Trophoblast cell (in vitro differentiated cells and primary cell): ENCODE results near the gene WDR41.
"Not testable (repeated sequence)": the region's sequence is repeated elsewhere in the genome, so short reads cannot be mapped to it uniquely, and the experiment has no call there.

Source experiments
- DNase-seq, 2 donors: peaks; one replicate each; pipeline ENCODE4 v3.0.0-alpha.2; 2016
- H2AFZ ChIP-seq: 2 replicates; pipeline ENCODE4 v1.6.1; 2013; ENCODE audit warnings: low read length, moderate library complexity, mild to moderate bottlenecking; ENCODE audit not compliant: insufficient read depth, poor library complexity
- H2AK5ac ChIP-seq: 2 replicates; pipeline ENCODE4 v1.6.1; 2013; ENCODE audit warnings: mild to moderate bottlenecking, low read length
- H2BK120ac ChIP-seq: 2 replicates; pipeline ENCODE4 v1.6.1; 2013; ENCODE audit warnings: low read length, mild to moderate bottlenecking, moderate library complexity; ENCODE audit not compliant: insufficient read depth, poor library complexity
- H2BK12ac ChIP-seq: 2 replicates; pipeline ENCODE4 v1.6.1; 2013; ENCODE audit warnings: mild to moderate bottlenecking, low read length, moderate library complexity
- H2BK5ac ChIP-seq: 2 replicates; pipeline ENCODE4 v1.6.1; 2013; ENCODE audit warnings: low read length, low read depth, moderate library complexity, mild to moderate bottlenecking; ENCODE audit not compliant: poor library complexity
- H3K14ac ChIP-seq: 2 replicates; pipeline ENCODE4 v1.6.1; 2013; ENCODE audit warnings: mild to moderate bottlenecking, low read length
- H3K18ac ChIP-seq: 2 replicates; pipeline ENCODE4 v1.6.1; 2013; ENCODE audit warnings: mild to moderate bottlenecking, low read length
- H3K23ac ChIP-seq: 2 replicates; pipeline ENCODE4 v1.6.1; 2013; ENCODE audit warnings: low read length
- H3K27ac ChIP-seq: 2 replicates; pipeline ENCODE4 v1.5.1; 2013; ENCODE audit warnings: low read depth, mild to moderate bottlenecking, inconsistent platforms, low read length, moderate library complexity
- H3K27me3 ChIP-seq: 2 replicates; pipeline ENCODE4 v1.6.1; 2013; ENCODE audit warnings: inconsistent platforms, mild to moderate bottlenecking, low read length, moderate library complexity; ENCODE audit not compliant: insufficient read depth
- H3K36me3 ChIP-seq, 2 experiments: 1 replicate in 1 of 2; 2 replicates in 1 of 2; pipeline ENCODE4 v1.6.1; 2013; ENCODE audit warnings: low read length in 2 of 2, mild to moderate bottlenecking in 2 of 2, moderate library complexity in 1 of 2; ENCODE audit not compliant: insufficient read depth in 2 of 2, control insufficient read depth in 1 of 2
- H3K4ac ChIP-seq: 2 replicates; pipeline ENCODE4 v1.6.1; 2013; ENCODE audit warnings: low read depth, mild to moderate bottlenecking, low read length, moderate library complexity
- H3K4me1 ChIP-seq, 2 experiments: 1 replicate in 1 of 2; 2 replicates in 1 of 2; pipeline ENCODE4 v1.6.1; 2013; ENCODE audit warnings: low read length in 2 of 2, mild to moderate bottlenecking in 2 of 2, moderate library complexity in 1 of 2; ENCODE audit not compliant: insufficient read depth in 2 of 2, control insufficient read depth in 1 of 2
- H3K4me2 ChIP-seq: 2 replicates; pipeline ENCODE4 v1.6.1; 2013; ENCODE audit warnings: inconsistent platforms, mild to moderate bottlenecking, low read length, moderate library complexity
- H3K4me3 ChIP-seq: 2 replicates; pipeline ENCODE4 v1.5.1; 2013; ENCODE audit warnings: mild to moderate bottlenecking, low read depth, low read length, inconsistent platforms
- H3K79me1 ChIP-seq: one replicate; pipeline ENCODE4 v1.6.1; 2013; ENCODE audit warnings: low read length
- H3K79me2 ChIP-seq: 2 replicates; pipeline ENCODE4 v1.6.1; 2013; ENCODE audit warnings: low read length, mild to moderate bottlenecking; ENCODE audit not compliant: control insufficient read depth, insufficient read depth, poor library complexity
- H3K9ac ChIP-seq: 2 replicates; pipeline ENCODE4 v1.6.1; 2013; ENCODE audit warnings: mild to moderate bottlenecking, low read length
- H3K9me3 ChIP-seq: 2 replicates; pipeline ENCODE4 v1.6.1; 2013; ENCODE audit warnings: low read depth, mild to moderate bottlenecking, control low read depth, inconsistent platforms, low read length; ENCODE audit not compliant: insufficient read depth
- H4K12ac ChIP-seq: 2 replicates; pipeline ENCODE4 v1.6.1; 2013; ENCODE audit warnings: low read depth, mild to moderate bottlenecking, low read length, moderate library complexity
- H4K8ac ChIP-seq: 2 replicates; pipeline ENCODE4 v1.6.1; 2013; ENCODE audit warnings: low read depth, mild to moderate bottlenecking, low read length, moderate library complexity
- H4K91ac ChIP-seq: one replicate; pipeline ENCODE4 v1.6.1; 2013; ENCODE audit warnings: low read depth, mild to moderate bottlenecking, low read length, moderate library complexity
- WGBS: extraction: QIAGEN DNeasy Blood & Tissue Kit; methylation state at CpG from one replicate; pipeline ENCODE4 v1.1.7; 2013; ENCODE audit warnings: missing lambda C conversion rate; ENCODE audit not compliant: insufficient read length, insufficient coverage; ENCODE audit errors: extremely low coverage; 5-methylcytosine and 5-hydroxymethylcytosine counted together

WDR41 gene

GRCh38 chr5:77383336-77383735 is 108.8 kb downstream of the WDR41 start:
- not testable (repeated sequence) for H3K14ac ChIP-seq, H2BK120ac ChIP-seq, H3K4me2 ChIP-seq, H3K79me2 ChIP-seq, H2AK5ac ChIP-seq, H2AFZ ChIP-seq, H3K9ac ChIP-seq, H2BK5ac ChIP-seq, H3K4me3 ChIP-seq, H3K23ac ChIP-seq, H3K4me1 ChIP-seq, H4K12ac ChIP-seq, H3K79me1 ChIP-seq, H4K91ac ChIP-seq, H4K8ac ChIP-seq, H3K27ac ChIP-seq, H3K18ac ChIP-seq, H3K36me3 ChIP-seq, H3K4ac ChIP-seq, H3K27me3 ChIP-seq, H2BK12ac ChIP-seq, H3K9me3 ChIP-seq
- peak in 1 of 2 donors; percentile 64 for DNase-seq
- no CpG with 5 or more reads among the region's 2 CpGs for WGBS
